ENCODE results near the gene CLEC18B. TPM values are rescaled to one million over a fixed set of nuclear protein-coding genes. Genes with fewer than 3 reads are reported as not detected.
"Not testable (repeated sequence)": the region's sequence is repeated elsewhere in the genome, so short reads cannot be mapped to it uniquely, and the experiment has no call there.

CLEC18B gene
- total RNA-seq, 1 experiment from 2014 or later: 2.1 TPM

DNA sequence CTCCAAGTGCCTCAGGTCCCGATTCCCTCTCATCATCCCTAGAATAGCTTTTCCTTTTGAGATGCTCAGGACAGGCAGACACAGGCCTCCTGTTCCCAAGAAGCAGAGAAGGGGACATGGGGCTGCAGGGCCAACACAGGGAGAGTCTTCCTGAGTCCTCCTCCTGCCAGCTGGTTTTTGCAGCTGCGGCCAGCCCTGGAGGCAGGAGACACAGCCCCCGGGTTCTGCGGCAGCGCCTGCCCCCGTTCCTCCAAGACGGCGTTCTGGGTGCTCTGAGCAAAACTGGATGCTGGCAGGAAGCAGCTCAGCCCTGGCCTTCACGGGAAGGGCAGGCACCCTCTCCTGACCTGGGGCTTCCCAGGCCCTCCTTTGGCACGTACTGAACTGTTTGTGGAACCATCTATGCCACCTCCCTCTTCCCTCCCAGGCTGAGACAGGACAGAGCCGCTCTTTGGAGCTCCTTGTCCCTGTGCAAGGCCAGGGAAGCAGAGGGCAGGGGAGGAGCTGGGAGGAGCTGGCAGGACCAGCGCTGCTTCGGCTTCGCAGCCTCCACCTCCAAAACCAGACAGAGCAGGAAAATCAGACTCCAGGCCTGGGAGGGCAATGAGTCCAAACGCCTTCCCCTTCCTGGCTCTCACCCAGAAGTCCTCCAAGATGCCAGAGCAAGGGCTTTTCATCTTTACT, 22.9 kb downstream of the CLEC18B start:
- BruUV-seq (replicated peaks); CTCF ChIA-PET: not testable (repeated sequence)

DNA sequence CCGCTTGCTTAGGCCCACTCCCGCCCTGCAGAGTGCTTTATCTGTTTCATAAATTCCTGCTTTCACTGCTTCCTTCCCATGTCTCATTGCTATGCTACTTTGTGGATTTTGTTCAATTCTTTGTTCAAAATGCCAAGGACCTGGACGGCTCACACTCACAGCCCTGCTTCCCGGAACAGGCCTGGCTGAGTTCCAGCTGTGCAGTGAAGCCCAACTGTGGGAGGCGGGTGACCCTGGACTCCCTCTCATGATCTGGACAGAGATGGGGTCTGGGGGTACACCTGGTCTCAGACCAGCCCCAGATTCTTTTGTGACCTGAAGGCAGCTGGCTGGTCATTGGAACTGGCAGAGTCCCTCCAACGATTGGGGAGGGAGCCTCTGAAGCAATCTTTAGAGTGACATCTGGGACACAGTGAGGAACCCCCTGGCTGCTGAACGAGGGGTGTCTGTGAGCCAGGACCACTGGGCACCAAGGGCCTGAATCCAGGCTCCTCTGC, 24.7 kb downstream of the CLEC18B start:
- BruUV-seq (replicated peaks): not testable (repeated sequence)

More for the DNA sequence above, 22.9 kb downstream of the CLEC18B start:
- RAD21 ChIA-PET (ENCODE audit: low non-redundant PET in 1 of 2, low total read pairs in 2 of 2, uncharacterized antibody in 2 of 2, unreplicated experiment in 2 of 2); H3K4me3 ChIP-seq (replicated peaks in 1 of 2; ENCODE audit: low read depth in 1 of 2, low read length in 2 of 2); H3K9me2 ChIP-seq (ENCODE audit: insufficient read depth); H2AFZ ChIP-seq (ENCODE audit: low read depth, low read length, poor library complexity, severe bottlenecking); H3K36me3 ChIP-seq (ENCODE audit: control insufficient read depth in 1 of 2, insufficient read depth in 2 of 2, low read length in 2 of 2); H3K4me2 ChIP-seq (ENCODE audit: low read length); H4K20me1 ChIP-seq (ENCODE audit: insufficient read depth); H3K27ac ChIP-seq (ENCODE audit: low read depth, low read length); H3K79me2 ChIP-seq (ENCODE audit: insufficient read depth, low read length); H3K9me3 ChIP-seq (ENCODE audit: control insufficient read depth in 1 of 2, insufficient read depth in 1 of 2, low read depth in 1 of 2, low read length in 2 of 2); intact Hi-C loops (cut with micrococcal nuclease); H3K4me1 ChIP-seq (ENCODE audit: control insufficient read depth in 1 of 2, insufficient read depth in 2 of 2, low read length in 2 of 2); H3K9ac ChIP-seq (ENCODE audit: low read length); DNase-seq (ENCODE audit: low read depth, low spot score); H3K27me3 ChIP-seq (ENCODE audit: insufficient read depth, low read length); POLR2A ChIA-PET: not testable (repeated sequence)
- peak; percentile 33 for ATAC-seq

GRCh38 chr16:74394604-74395003, 26.7 kb downstream of the CLEC18B start:
- H3K36me3 ChIP-seq (ENCODE audit: control insufficient read depth in 1 of 2, insufficient read depth in 2 of 2, low read length in 2 of 2); H3K9me2 ChIP-seq (ENCODE audit: insufficient read depth); H3K9ac ChIP-seq (ENCODE audit: low read length); RAD21 ChIA-PET (ENCODE audit: low non-redundant PET in 1 of 2, low total read pairs in 2 of 2, uncharacterized antibody in 2 of 2, unreplicated experiment in 2 of 2); H3K9me3 ChIP-seq (ENCODE audit: control insufficient read depth in 1 of 2, insufficient read depth in 1 of 2, low read depth in 1 of 2, low read length in 2 of 2); H3K79me2 ChIP-seq (ENCODE audit: insufficient read depth, low read length); H4K20me1 ChIP-seq (ENCODE audit: insufficient read depth); BruUV-seq (replicated peaks); CTCF ChIA-PET; H3K27me3 ChIP-seq (ENCODE audit: insufficient read depth, low read length); H2AFZ ChIP-seq (ENCODE audit: low read depth, low read length, poor library complexity, severe bottlenecking); H3K4me1 ChIP-seq (ENCODE audit: control insufficient read depth in 1 of 2, insufficient read depth in 2 of 2, low read length in 2 of 2); H3K4me2 ChIP-seq (ENCODE audit: low read length); DNase-seq (ENCODE audit: low read depth, low spot score); POLR2A ChIA-PET; H3K4me3 ChIP-seq (replicated peaks in 1 of 2; ENCODE audit: low read depth in 1 of 2, low read length in 2 of 2); intact Hi-C loops (cut with micrococcal nuclease); ATAC-seq; H3K27ac ChIP-seq (ENCODE audit: low read depth, low read length): not testable (repeated sequence)

More for the DNA sequence above, 24.7 kb downstream of the CLEC18B start:
- H3K4me3 ChIP-seq (replicated peaks in 1 of 2; ENCODE audit: low read depth in 1 of 2, low read length in 2 of 2); POLR2A ChIA-PET; DNase-seq (ENCODE audit: low read depth, low spot score); H3K9me2 ChIP-seq (ENCODE audit: insufficient read depth); ATAC-seq; H4K20me1 ChIP-seq (ENCODE audit: insufficient read depth); intact Hi-C loops (cut with micrococcal nuclease); H3K9me3 ChIP-seq (ENCODE audit: control insufficient read depth in 1 of 2, insufficient read depth in 1 of 2, low read depth in 1 of 2, low read length in 2 of 2); H2AFZ ChIP-seq (ENCODE audit: low read depth, low read length, poor library complexity, severe bottlenecking); H3K9ac ChIP-seq (ENCODE audit: low read length); H3K36me3 ChIP-seq (ENCODE audit: control insufficient read depth in 1 of 2, insufficient read depth in 2 of 2, low read length in 2 of 2); CTCF ChIA-PET; H3K4me1 ChIP-seq (ENCODE audit: control insufficient read depth in 1 of 2, insufficient read depth in 2 of 2, low read length in 2 of 2); H3K79me2 ChIP-seq (ENCODE audit: insufficient read depth, low read length); H3K4me2 ChIP-seq (ENCODE audit: low read length); H3K27me3 ChIP-seq (ENCODE audit: insufficient read depth, low read length); H3K27ac ChIP-seq (ENCODE audit: low read depth, low read length); RAD21 ChIA-PET (ENCODE audit: low non-redundant PET in 1 of 2, low total read pairs in 2 of 2, uncharacterized antibody in 2 of 2, unreplicated experiment in 2 of 2): not testable (repeated sequence)

DNA sequence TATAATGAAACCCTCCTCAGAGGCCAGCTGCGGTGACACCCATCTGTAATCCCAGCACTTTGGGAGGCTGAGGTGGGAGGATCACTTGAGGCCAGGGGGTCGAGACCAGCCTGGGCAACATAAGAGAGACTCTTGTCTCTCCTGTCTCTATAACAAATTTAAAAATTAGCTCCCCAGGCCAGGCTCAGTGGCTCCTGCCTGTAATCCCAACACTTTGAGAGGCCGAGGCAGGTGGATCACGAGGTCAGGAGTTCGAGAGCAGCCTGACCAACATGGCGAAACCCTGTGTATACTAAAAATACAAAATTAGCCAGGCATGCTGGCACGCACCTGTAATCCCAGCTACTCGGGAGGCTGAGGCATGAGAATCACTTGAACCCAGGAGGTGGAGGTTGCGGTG, 27.1 kb downstream of the CLEC18B start:
- H3K27ac ChIP-seq (ENCODE audit: low read depth, low read length); H3K9ac ChIP-seq (ENCODE audit: low read length); DNase-seq (ENCODE audit: low read depth, low spot score); H3K9me3 ChIP-seq (ENCODE audit: control insufficient read depth in 1 of 2, insufficient read depth in 1 of 2, low read depth in 1 of 2, low read length in 2 of 2); intact Hi-C loops (cut with micrococcal nuclease); ATAC-seq; CTCF ChIA-PET; H3K4me2 ChIP-seq (ENCODE audit: low read length); RAD21 ChIA-PET (ENCODE audit: low non-redundant PET in 1 of 2, low total read pairs in 2 of 2, uncharacterized antibody in 2 of 2, unreplicated experiment in 2 of 2); H3K4me1 ChIP-seq (ENCODE audit: control insufficient read depth in 1 of 2, insufficient read depth in 2 of 2, low read length in 2 of 2); H3K36me3 ChIP-seq (ENCODE audit: control insufficient read depth in 1 of 2, insufficient read depth in 2 of 2, low read length in 2 of 2); H2AFZ ChIP-seq (ENCODE audit: low read depth, low read length, poor library complexity, severe bottlenecking); POLR2A ChIA-PET; H3K4me3 ChIP-seq (replicated peaks in 1 of 2; ENCODE audit: low read depth in 1 of 2, low read length in 2 of 2); H4K20me1 ChIP-seq (ENCODE audit: insufficient read depth); H3K27me3 ChIP-seq (ENCODE audit: insufficient read depth, low read length); H3K79me2 ChIP-seq (ENCODE audit: insufficient read depth, low read length); BruUV-seq (replicated peaks); H3K9me2 ChIP-seq (ENCODE audit: insufficient read depth): not testable (repeated sequence)

Measured in HCT116 (cell line).